Measurements from ENCODE around the gene SLC35F2.
A peak's percentile ranks its signal among the peaks of the same experiment; 100 is the strongest.
"Not testable (repeated sequence)": the region's sequence is repeated elsewhere in the genome, so short reads cannot be mapped to it uniquely, and the experiment has no call there.

Gene SLC35F2

GRCh38 chr11:107876141-107876540 is 17.6 kb upstream of the SLC35F2 start:
- H3K36me3 ChIP-seq: no peaks in the 10 kb centered on the region
- no peak overlapping the region for H3K4me3 ChIP-seq (ENCODE audit: low read depth in 1 of 2, low read length in 1 of 2)
- H3K27ac ChIP-seq: no peak overlapping the region
- H3K4me1 ChIP-seq (ENCODE audit: control insufficient read depth in 1 of 2, insufficient read depth in 1 of 2, low read depth in 1 of 2, low read length in 1 of 2): no peaks in the 10 kb centered on the region
- TF ChIP-seq CTCF (IDR thresholded peaks at IDR 0.05): no peak
- H3K27me3 ChIP-seq: no peaks in the 10 kb centered on the region
- no peaks in the 10 kb centered on the region for H3K9me3 ChIP-seq

GRCh38 chr11:107864591-107864990 is 6.0 kb upstream of the SLC35F2 start:
- H3K36me3 ChIP-seq: no peaks in the 10 kb centered on the region
- H3K4me3 ChIP-seq (ENCODE audit: low read depth in 1 of 2, low read length in 1 of 2): no peak overlapping the region
- H3K4me1 ChIP-seq (ENCODE audit: control insufficient read depth in 1 of 2, insufficient read depth in 1 of 2, low read depth in 1 of 2, low read length in 1 of 2): peaks cover 2 to 4% of the 10 kb centered on the region in 2 experiments
- H3K9me3 ChIP-seq: no peaks in the 10 kb centered on the region
- H3K27ac ChIP-seq: no peak overlapping the region
- H3K27me3 ChIP-seq: peaks cover 13% of the 10 kb centered on the region
- no peak for TF ChIP-seq CTCF (IDR thresholded peaks at IDR 0.05)

GRCh38 chr11:107860688-107861087 is 2.1 kb upstream of the SLC35F2 start:
- H3K9me3 ChIP-seq: no peaks in the 10 kb centered on the region
- H3K36me3 ChIP-seq: no peaks in the 10 kb centered on the region
- H3K27ac ChIP-seq: no peak overlapping the region
- H3K4me1 ChIP-seq (ENCODE audit: control insufficient read depth in 1 of 2, insufficient read depth in 1 of 2, low read depth in 1 of 2, low read length in 1 of 2): peaks cover 20 to 24% of the 10 kb centered on the region in 2 experiments
- no peak for TF ChIP-seq CTCF (IDR thresholded peaks at IDR 0.05)
- H3K27me3 ChIP-seq: peaks cover 48% of the 10 kb centered on the region
- H3K4me3 ChIP-seq (ENCODE audit: low read depth in 1 of 2, low read length in 1 of 2): no peak overlapping the region

DNA sequence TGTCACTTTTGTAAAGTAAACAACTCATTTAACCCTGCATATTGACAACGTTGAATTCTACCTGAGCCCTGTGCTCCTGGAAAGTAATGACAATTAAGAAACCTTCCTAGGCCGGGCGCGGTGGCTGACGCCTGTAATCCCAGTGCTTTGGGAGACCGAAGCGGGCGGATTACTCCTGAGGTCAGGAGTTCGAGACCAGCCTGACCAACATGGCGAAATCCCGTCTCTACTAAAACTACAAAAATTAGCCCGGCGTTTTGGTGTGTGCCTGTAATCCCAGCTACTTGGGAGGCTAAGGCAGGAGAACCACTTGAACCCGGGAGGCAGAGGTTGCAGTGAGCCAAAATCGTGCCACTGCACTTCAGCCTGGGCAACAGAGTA is 1.6 kb upstream of the SLC35F2 start:
- not testable (repeated sequence) for H3K9me3 ChIP-seq, H3K36me3 ChIP-seq
- peaks cover 48% of the 10 kb centered on the region for H3K27me3 ChIP-seq

GRCh38 chr11:107859459-107860239 is 1.1 kb upstream of the SLC35F2 start:
- Histone ChIP-seq H3K4me3 (ENCODE audit: low read depth in 1 of 2, low read length in 1 of 2) (peak overlapping the region; percentile 35 to 51), H3K9me3 (no peaks in the 10 kb centered on the region), H3K4me1 (ENCODE audit: control insufficient read depth in 1 of 2, insufficient read depth in 1 of 2, low read depth in 1 of 2, low read length in 1 of 2) (peaks cover 20 to 24% of the 10 kb centered on the region in 2 experiments), H3K36me3 (no peaks in the 10 kb centered on the region), H3K27ac (no peak overlapping the region), H3K27me3 (peaks cover 48% of the 10 kb centered on the region)
- no peak for TF ChIP-seq CTCF (IDR thresholded peaks at IDR 0.05)

More for the DNA sequence above, 1.6 kb upstream of the SLC35F2 start:
- H3K27ac ChIP-seq; H3K4me3 ChIP-seq (ENCODE audit: low read depth in 1 of 2, low read length in 1 of 2): not testable (repeated sequence)
- peaks cover 20 to 24% of the 10 kb centered on the region in 2 experiments for H3K4me1 ChIP-seq (ENCODE audit: control insufficient read depth in 1 of 2, insufficient read depth in 1 of 2, low read depth in 1 of 2, low read length in 1 of 2)

GRCh38 chr11:107857550-107858216 is 904 bp downstream of the SLC35F2 start:
- peaks cover 20 to 24% of the 10 kb centered on the region in 2 experiments for H3K4me1 ChIP-seq (ENCODE audit: control insufficient read depth in 1 of 2, insufficient read depth in 1 of 2, low read depth in 1 of 2, low read length in 1 of 2)
- peaks cover 48% of the 10 kb centered on the region for H3K27me3 ChIP-seq
- H3K9me3 ChIP-seq: no peaks in the 10 kb centered on the region
- peak overlapping the region; percentile 51 to 59 for H3K4me3 ChIP-seq (ENCODE audit: low read depth in 1 of 2, low read length in 1 of 2)
- no peak for TF ChIP-seq CTCF (IDR thresholded peaks at IDR 0.05)
- no peaks in the 10 kb centered on the region for H3K36me3 ChIP-seq
- no peak overlapping the region for H3K27ac ChIP-seq
